SH-SY5Y (cell line): ENCODE results near the gene NMUR1.

Source experiments
- GATA2 ChIP-seq: IDR thresholded peaks from 2 replicates; pipeline ENCODE4 v1.6.1; 2011; ENCODE audit warnings: mild to moderate bottlenecking, low read depth, low read length
- GATA3 ChIP-seq: IDR thresholded peaks from 2 replicates; pipeline ENCODE4 v1.6.1; 2011; ENCODE audit warnings: low read depth, mild to moderate bottlenecking, low read length, moderate library complexity

Gene NMUR1

DNA sequence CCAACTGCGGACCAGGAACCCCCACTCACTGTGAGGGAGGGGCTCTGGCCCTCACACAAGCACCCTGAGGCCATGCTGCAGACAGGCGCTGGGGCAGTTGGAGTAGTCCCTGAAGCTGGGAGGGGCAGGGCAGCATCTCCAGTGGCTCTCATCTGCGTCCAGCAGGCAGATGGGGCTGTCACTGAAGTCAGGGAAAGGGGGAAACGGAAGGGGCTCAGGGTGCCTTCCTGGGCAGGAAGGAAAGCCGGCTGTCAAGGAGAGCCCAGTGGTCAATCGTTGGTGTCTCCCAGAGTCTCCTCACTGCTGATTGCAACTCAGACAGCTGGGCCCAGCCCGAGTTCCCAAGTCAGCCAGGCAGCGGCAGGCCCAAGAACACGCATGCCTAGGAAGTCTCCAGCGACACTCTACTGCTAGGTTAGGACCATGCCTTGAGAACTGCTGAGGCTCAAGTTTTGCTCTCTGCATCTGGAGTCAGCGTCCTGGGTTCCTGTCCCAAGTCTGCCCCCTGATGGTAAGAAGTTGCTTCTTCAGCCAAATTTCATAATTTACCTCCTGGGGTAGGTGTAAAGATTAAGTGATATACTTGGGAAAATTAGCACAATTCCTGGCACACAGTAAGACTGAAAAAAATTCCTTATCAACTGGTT lies 27.4 kb upstream of the NMUR1 start:
- TF ChIP-seq GATA2 (no peak), GATA3 (no peak)

DNA sequence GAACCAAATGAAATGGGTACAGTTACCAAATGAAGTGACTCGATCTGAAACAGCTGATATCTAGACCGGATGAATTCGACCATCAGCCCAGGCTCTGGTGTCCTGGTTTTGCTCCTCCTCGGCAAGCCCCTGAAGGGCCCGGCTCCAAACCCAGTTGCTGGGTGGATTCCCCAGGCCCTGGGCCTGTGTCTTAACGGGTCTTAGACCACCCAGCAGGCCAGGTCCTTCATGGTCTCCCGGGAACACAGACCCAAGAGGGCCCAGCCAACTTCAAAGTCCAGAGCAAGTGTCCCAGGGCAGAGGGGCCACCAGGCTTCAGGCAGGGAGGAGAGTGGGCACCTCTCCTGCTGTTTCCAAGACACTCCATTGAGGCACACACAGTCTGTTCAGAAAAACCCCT lies 26.7 kb upstream of the NMUR1 start:
- no peak for TF ChIP-seq GATA3
- TF ChIP-seq GATA2: no peak

DNA sequence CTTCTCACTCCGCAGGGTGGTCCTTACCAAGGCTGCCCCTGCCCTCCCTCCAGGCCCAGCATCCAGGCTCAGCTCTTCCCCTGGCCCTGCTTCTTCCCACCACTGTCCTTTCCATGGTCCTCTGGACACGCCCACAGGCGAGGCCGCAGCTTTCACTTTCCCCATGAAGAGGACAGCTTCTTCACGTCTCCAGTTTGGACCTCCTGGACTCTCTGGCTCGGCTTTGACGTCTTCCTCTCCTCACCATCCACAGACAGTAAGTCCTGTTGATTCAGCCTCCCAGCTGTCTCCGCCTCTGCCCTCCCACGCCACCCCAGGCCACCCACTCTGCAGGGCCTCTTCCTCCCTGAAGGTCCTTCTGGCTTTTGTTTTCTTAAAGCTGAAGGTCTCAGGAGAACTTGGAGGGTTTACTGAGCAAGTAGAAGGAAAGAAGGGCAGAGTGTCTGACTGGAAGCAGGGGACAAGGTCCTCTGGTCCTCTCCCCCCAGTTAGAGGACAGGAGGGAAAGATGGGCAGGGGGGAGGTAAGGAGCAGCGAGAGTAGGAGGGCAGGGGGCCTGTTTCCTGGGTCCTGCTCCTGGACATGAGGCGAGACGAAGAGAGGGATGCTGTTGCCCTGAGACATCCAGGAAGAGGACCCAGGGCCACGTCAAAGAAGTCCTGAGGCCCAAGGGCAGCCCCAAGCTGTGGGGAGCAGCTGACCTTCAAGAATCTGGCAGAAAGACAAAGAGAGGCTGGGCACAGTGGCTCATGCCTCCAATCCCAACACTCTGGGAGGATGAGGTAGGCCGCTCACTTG lies 24.7 kb upstream of the NMUR1 start:
- TF ChIP-seq GATA2 (no peak), GATA3 (no peak)

DNA sequence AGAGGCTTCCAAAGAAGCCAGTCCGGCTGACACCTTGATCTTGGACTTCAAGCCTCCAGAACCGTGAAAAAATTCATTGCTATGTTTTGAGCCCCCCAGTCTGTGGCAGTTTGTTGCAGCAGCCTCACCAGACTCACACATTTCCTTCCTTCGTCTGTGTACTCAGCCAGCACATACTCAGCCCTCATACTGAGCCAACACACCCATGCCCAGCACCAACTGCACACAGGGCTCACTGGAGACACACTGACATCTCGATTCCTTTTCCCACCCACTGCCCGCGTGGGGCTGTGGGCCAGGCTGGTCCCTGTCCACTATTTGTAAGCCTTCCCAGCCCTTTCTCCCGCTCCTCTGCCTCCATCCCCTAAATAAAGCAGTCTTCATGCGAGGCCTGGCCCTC lies 24.1 kb upstream of the NMUR1 start:
- no peak for TF ChIP-seq GATA3
- TF ChIP-seq GATA2: no peak

DNA sequence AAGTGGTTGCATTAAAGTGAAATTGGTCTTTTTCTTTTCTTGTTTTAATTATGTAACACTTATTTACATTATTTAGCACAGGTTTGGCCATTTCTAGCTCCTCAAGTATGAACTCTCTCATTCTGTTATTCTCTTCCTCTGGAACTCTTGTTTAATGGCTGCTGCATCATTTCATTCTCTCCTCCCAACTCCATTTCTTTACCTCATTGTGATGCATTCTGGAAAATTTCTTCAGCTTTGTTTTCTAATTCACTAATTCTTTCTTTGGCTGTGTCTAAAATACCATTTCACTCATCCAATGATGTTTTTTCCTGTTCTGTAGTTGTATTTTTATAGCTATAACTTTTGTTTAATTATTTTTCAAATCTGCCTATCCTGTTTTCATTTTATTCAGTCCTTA lies 22.5 kb upstream of the NMUR1 start:
- TF ChIP-seq GATA2 (no peak), GATA3 (no peak)

DNA sequence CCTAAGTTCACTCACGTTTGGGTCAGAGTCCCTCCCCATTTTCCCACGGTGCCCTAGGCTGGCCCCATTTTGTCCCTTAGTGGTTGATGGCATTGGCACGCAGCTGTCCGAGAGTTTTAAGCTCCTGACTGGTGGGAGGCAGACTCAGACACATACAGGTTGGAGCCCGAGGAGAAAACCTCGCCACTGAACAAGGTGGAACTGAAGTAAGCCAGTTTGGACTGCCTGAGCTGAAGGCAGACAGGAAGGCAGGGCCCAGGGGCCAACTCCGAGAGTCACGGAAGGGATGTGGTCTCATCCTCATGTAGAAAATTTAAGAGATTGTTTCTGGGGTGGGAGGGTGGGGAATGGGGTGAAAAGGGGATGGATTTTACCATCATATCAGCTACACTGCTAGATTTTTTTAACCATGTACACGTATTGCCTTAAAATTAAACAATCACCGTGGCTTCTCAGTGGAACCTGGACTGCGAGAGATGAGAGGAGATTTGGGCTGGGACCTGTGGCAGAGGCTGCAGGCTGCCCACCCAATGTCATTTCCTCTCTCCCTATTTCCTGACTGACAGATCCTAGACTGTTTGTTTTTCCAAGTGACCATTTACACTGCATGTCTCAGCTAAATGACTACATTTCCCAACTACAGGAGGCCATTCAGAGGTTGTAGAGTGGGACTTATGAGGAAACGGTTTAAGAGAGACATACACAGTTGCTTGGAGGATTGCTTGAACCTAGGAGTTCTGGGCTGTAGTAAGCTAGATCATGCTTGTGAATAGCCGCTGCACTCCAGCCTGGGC lies 19.4 kb upstream of the NMUR1 start:
- TF ChIP-seq GATA3: no peak
- no peak for TF ChIP-seq GATA2

DNA sequence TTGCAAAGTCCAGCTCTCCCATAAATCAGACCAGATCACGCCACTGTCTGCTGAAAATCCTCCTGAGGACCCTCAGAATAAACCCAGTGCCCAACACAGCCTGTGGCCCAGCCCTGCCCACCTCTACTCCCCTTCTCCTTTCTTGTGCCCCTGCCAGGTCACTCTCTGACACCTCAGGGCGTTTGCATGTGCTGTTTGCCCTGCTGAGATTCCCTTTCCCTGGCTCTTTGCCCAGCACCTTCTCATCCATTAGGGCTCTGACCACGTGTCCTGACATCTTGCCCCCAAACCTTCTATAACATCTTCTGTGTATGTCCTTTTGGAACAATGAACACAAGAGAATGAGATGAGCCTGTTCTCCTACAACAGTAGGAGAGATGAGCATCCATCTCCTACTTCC lies 18.5 kb upstream of the NMUR1 start:
- TF ChIP-seq GATA2: no peak
- TF ChIP-seq GATA3: no peak

DNA sequence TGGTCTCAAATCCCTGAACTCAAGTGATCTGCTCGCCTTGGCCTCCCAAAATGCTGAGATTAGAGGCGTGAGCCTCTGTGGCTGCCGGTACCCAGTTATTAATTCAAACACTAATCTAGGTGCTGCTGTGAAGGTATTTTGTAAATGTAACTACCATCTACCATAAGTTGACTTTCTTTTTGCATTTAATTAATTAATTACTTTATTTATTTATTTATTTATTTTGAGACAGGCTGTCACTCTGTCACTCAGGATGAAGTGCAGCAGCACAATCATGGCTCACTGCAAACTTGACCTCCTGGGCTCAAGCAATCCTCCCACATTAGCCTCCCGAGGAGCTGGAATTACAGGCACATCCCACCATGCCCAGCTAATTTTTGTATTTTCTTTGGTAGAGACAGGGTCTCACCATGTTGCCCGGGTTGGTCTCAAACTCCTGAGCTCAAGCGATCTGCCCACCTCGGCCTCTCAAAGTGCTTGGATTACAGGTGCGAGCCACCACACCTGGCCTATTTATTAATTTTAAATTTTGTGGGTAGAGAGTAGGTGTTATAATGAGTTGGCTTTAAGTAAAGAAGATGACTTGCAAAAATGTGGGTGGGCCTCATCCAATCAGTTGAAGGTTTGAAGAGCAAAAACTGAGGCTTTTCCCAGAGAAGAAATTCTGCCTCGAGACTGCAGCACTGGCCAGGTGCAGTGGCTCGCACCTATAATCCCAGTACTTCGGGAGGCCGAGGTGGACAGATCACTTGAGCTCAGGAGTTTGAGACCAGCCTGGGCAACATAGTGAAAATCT lies 17.3 kb upstream of the NMUR1 start:
- TF ChIP-seq GATA3 (no peak), GATA2 (no peak)

DNA sequence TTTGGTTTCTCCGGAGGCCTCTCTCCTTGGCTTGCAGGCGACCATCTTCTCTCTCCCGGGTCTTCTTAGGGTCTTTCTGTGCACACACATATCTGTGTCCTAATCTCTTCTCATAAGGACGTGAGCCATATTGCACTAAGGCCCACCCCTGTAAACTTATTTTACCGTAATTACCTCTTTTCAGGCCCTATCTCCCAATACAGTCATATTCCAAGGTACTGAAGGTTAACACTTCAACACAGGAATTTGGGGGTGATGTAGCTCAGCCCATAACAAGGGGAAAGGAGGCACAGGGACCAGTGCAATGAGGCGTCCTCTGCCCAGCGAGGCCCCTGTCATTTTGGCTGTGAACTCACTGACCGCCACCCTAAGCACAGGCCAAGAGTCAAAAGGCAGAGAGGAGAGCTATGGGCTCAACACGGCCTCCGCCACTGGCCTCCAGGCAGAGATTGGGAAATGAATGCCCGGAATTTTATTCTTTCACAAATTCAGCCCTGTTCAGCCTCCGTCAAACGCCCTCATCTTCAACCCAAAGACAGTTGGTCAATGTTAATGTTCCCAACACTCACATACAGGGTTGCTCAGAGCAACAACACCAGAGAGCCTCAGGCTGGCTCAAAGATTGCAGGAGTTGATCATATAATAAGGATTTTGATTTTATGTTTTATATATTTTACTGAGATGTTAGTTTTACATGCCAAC lies 15.9 kb upstream of the NMUR1 start:
- TF ChIP-seq GATA2 (no peak), GATA3 (no peak)

DNA sequence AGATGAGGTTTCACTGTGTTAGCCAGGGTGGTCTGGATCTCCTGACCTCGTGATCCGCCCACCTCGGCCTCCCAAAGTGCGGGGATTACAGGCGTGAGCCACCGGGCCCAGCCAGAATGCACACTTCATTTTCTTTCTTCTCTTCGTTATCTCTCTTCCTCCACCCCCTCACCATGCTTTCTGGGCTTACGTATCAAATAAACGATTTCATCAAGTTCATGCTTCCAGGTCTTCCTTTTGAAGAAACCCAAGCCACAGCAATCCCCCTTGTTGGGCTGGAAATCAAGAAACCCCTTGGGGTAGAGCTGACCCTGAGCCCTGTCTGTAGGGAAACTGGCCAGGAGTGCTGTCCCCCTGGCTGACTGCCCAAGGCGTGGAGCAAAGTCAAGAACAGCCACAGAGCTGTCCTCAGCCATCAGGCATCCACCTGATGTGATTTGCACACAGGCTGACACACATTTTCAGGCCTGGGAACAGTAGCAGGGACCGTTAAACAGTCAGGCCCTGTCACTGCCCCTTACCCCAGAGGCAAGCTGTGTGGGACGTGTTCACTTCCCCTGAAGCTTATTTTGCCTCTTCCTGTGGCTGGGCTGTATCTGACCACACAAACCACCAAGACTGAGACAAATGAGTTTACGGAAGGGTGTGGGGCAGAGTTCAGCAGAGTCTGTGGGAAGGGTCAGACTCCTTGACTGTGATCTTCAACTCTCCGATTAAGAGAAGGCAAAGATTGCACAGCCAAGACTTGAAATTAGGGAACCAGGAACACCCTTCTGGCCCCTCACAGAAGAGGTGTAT lies 15.1 kb upstream of the NMUR1 start:
- TF ChIP-seq GATA3 (no peak), GATA2 (no peak)

DNA sequence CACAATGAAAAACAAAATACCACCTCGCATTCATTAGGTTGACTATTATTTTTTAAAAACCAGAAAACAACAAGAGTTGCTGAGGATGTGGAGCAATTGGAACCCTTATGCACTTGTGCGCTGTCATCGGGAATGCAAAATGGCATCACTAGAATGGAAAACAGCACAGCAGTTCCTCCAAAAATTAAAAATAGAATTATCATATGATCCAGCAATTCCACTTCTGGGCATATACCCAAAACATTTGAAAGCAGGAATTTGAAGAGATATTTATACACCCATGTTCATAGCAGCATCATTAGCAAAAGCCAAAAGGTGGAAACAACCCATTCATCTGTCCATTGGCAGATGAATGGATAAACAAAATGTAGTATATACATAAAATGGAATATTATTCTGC lies 11.9 kb upstream of the NMUR1 start:
- TF ChIP-seq GATA3 (no peak), GATA2 (no peak)

DNA sequence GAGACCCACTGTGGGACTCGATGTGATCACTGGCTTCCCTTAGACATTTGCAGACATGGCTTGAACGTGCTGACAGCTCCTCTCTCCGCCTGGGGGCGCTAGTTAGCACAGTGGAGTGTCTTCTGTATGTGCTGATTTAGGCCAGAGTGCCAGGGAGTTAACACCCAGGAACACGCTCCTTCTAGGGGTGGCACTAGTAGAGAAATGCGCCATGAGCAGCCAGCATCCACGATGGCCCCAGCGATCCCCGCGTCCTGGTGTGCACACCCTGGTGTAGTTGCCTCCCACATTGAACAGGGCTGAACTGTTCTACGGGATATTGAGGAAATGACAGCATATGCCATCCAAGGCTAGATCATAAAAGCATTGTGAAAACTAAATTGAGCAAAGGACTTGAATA lies 11.4 kb upstream of the NMUR1 start:
- TF ChIP-seq GATA2 (no peak), GATA3 (no peak)

DNA sequence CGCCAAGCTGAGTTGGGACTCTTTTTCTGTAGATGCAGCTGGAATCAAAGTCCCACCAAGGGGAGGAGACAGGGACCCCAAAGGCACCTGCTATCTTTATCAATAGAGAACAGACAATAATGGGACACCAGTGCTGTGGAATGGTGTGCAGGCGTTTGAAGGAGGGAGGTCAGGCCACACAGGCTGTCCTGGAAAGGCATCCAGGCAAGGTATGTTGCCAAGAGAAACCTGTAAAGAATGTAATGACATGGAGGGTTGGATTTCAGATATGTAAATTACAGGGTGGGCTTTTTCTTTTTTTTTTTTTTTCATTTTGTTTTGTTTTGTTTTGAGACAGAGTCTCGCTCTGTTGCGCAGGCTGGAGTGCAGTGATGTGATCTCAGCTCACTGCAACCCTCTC lies 9.7 kb upstream of the NMUR1 start:
- TF ChIP-seq GATA3 (no peak), GATA2 (no peak)

DNA sequence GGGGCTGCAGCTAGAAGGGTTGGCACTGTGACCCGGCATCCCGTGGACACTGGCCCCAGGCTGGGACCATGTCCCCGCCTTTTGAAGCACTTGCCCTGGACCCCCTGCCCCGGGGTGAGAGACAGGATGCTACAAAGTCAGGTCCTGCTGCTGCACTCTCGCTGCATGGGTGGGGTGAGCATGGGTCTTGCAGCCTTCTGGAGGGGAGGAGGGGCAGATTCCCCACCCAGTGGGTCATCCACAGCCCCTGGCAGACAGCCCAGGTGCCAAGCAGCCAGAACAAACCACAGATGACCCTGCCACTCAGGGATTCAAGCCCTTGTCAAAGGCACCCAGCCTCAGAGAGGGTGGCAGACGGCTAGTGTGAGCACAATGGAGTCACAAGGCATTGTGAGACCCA lies 5.7 kb upstream of the NMUR1 start:
- TF ChIP-seq GATA2: no peak
- TF ChIP-seq GATA3: no peak
